SHP77 treated with DMSO at 0.1 percent for 48 hours (cell line): ENCODE measurements around the gene CELF4.
"Not testable (repeated sequence)": the region's sequence is repeated elsewhere in the genome, so short reads cannot be mapped to it uniquely, and the experiment has no call there.

ENCODE experiments used
- DNase-seq: peaks from one replicate; lab custom pipeline; 2025; lab: John Stamatoyannopoulos, UW

CELF4 gene

GRCh38 chr18:37464257-37464656, 101.3 kb downstream of the CELF4 start:
- no peak for DNase-seq

GRCh38 chr18:37461329-37461728, 104.3 kb downstream of the CELF4 start:
- not testable (repeated sequence) for DNase-seq

GRCh38 chr18:37460604-37461003, 105.0 kb downstream of the CELF4 start:
- DNase-seq, result no peak

- no peak for DNase-seq
Measured at GRCh38 chr18:37458697-37459096, 106.9 kb downstream of the CELF4 start.

- no peak for DNase-seq
Measured at GRCh38 chr18:37457753-37458152, 107.8 kb downstream of the CELF4 start.

- DNase-seq, result no peak
Measured at GRCh38 chr18:37457341-37457740, 108.3 kb downstream of the CELF4 start.

GRCh38 chr18:37456873-37457272, 108.7 kb downstream of the CELF4 start:
- DNase-seq, result no peak

- DNase-seq, result no peak
Measured at GRCh38 chr18:37456395-37456794, 109.2 kb downstream of the CELF4 start.

GRCh38 chr18:37453752-37454151, 111.8 kb downstream of the CELF4 start:
- DNase-seq, result no peak

GRCh38 chr18:37452682-37453385, 112.8 kb downstream of the CELF4 start:
- no peak for DNase-seq

GRCh38 chr18:37452015-37452414, 113.6 kb downstream of the CELF4 start:
- no peak for DNase-seq

GRCh38 chr18:37451239-37451825, 114.3 kb downstream of the CELF4 start:
- DNase-seq, result no peak

- DNase-seq, result no peak
Measured at GRCh38 chr18:37450434-37451132, 115.0 kb downstream of the CELF4 start.

- no peak for DNase-seq
Measured at GRCh38 chr18:37449618-37450017, 116.0 kb downstream of the CELF4 start.

GRCh38 chr18:37448946-37449345, 116.7 kb downstream of the CELF4 start:
- no peak for DNase-seq

- no peak for DNase-seq
Measured at GRCh38 chr18:37447962-37448888, 117.4 kb downstream of the CELF4 start.

- no peak for DNase-seq
Measured at GRCh38 chr18:37445836-37446235, 119.8 kb downstream of the CELF4 start.

GRCh38 chr18:37445368-37445767, 120.2 kb downstream of the CELF4 start:
- no peak for DNase-seq

- DNase-seq, result no peak
Measured at GRCh38 chr18:37443325-37444055, 122.1 kb downstream of the CELF4 start.

- DNase-seq, result no peak
Measured at GRCh38 chr18:37442477-37442876, 123.1 kb downstream of the CELF4 start.

- DNase-seq, result no peak
Measured at GRCh38 chr18:37441821-37442220, 123.8 kb downstream of the CELF4 start.
